Testis (tissue), 2 donors: ENCODE results near the gene LILRB2.

ENCODE experiments used
- POLR2A ChIP-seq: fragments of 450-650 bp; IDR thresholded peaks from one replicate; pipeline ENCODE4 v1.6.1; 2017; ENCODE audit warnings: antibody characterized with exemption, mild to moderate bottlenecking, moderate library complexity
- TF ChIP-seq, protein P1 (sequence below), 3 experiments: fragments of 450-650 bp in 2 of 3; fragments of 200-600 bp in 1 of 3; sonication (generic) in 1 of 3; IDR thresholded peaks; one replicate each; pipeline ENCODE4 v1.5.1; 2016 to 2019; ENCODE audit warnings: antibody characterized with exemption in 3 of 3, mild to moderate bottlenecking in 2 of 3, moderate library complexity in 1 of 3

DNA sequence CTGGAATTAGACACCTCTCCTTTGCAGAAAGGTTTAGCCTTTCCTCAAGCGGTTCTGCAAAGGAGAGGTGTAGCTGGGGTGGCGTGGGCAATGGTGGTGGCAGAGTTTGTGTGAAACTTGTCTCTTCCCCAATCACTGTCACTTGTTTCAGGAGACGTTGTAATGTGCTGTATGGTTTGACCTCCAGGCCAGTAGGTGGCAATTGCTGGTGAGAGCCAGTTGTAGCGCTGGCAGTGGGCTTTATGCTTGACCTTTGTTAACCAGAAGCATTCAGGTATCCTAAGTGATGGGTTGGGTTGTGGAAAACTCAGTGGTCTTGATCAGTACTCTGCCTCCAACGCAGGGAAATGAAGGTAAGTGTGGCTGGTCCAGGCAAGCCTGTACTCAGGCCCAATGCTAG, 44.7 kb upstream of the LILRB2 start:
- TF ChIP-seq, protein P1, sequence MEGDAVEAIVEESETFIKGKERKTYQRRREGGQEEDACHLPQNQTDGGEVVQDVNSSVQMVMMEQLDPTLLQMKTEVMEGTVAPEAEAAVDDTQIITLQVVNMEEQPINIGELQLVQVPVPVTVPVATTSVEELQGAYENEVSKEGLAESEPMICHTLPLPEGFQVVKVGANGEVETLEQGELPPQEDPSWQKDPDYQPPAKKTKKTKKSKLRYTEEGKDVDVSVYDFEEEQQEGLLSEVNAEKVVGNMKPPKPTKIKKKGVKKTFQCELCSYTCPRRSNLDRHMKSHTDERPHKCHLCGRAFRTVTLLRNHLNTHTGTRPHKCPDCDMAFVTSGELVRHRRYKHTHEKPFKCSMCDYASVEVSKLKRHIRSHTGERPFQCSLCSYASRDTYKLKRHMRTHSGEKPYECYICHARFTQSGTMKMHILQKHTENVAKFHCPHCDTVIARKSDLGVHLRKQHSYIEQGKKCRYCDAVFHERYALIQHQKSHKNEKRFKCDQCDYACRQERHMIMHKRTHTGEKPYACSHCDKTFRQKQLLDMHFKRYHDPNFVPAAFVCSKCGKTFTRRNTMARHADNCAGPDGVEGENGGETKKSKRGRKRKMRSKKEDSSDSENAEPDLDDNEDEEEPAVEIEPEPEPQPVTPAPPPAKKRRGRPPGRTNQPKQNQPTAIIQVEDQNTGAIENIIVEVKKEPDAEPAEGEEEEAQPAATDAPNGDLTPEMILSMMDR (IDR thresholded peaks at IDR 0.05) = no peak
- no peak for TF ChIP-seq POLR2A
